HTERT RPE-1 (cell line): ENCODE results near the gene TNS3.
"Not testable (repeated sequence)": the region's sequence is repeated elsewhere in the genome, so short reads cannot be mapped to it uniquely, and the experiment has no call there.

Source experiments
- in situ Hi-C: fragments of 300-500 bp; cut with MboI; formaldehyde crosslinking; loops from 4 replicates; pipeline ENCODE4 v1.14.3; 2020; ENCODE audit warnings: low sequenced_read_pairs

Gene TNS3

DNA sequence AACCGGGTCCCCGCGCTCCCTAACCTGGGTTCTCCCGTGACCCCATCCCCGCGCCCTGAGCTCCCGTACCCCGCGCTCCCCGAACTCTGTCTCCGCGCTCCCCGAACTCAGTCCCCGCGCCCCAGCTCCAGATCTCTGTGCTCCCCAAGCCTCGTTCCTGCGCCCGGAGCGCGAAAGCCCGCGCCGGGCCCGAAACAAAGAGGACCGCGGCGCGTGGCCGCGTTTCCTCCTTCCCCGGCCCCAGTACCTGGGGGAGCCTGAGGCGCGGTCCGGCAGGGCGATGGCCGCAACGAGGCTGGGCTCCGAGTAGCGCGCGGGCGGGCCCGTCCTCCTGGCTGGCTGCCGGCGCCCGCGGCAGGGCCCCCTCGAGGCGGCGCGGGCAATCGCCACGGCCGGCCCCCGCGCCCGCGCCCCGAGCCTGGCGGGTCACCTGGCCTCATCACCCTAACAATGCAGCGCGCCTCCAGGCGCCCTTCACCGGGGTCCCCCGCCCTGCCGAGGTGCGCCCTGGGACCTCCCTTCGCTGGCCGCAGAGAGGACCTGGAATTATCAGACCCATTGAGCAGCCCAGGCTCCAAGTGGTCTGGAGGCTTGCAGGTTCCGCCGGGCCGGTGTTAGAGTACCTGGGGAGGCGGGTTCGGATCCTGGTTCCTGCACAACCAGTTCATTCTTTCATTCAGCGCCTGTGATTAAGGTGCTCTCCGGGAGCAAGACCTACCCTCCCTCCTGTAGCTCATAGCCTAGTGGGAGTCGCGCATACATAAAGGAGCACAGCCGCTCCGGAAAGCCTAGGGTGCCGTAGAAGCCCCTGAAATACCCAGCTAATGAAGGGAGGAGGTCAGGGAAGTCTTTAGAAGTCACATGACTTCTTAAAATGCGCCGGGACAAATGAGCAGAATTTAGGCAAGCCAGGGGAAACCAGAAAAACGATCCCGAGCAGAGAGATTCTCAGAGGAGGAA lies at the start of gene TNS3:
TSS of gene TNS3 (minus strand) at position 308 of the 960 bp plus-strand sequence. CDS start 142,475 bp downstream, outside the sequence.
- in situ Hi-C loops, result no loop called here

GRCh38 chr7:47631711-47632110 lies 49.8 kb upstream of the TNS3 start:
- in situ Hi-C loops, result no loop called here

DNA sequence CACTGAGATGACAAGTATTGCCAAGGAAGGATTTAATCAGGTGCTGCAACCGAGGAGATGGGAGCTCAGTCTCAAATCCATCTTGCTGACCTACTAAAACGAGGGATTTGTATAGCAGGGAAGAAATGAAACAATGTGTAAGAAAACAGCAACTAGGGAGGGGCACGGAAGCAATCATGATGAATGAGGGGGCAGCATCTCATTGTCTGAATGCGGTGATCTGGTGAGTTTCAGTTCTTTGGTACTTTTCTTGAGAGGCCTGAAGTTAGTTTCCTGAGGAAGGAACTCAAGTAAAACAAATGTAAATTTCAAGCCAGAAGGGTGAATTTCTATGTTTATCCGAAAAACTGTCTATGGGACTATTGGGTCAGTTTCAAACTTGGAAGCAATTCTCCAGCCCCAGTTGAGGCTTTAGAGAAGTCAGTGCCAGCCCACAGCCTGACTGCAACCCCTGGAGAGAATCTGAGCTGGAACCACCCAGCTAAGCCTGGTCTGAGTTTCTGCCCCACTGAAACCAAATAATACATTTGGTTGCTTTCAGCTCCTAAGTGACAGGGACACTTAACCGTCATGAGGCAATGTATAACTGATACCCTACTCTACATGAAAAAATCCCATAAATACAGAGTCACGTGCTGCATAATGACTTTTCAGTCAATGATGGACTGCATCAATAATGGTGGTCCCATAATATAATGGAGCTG lies 45.8 kb upstream of the TNS3 start:
- in situ Hi-C loops, result no loop called here

- in situ Hi-C loops, result no loop called here
Observed at GRCh38 chr7:47625861-47626715, 44.2 kb upstream of the TNS3 start.

- in situ Hi-C loops, result no loop called here
Observed at GRCh38 chr7:47624689-47625088, 42.8 kb upstream of the TNS3 start.

- in situ Hi-C loops, result no loop called here
Observed at GRCh38 chr7:47622946-47623640, 41.2 kb upstream of the TNS3 start.

DNA sequence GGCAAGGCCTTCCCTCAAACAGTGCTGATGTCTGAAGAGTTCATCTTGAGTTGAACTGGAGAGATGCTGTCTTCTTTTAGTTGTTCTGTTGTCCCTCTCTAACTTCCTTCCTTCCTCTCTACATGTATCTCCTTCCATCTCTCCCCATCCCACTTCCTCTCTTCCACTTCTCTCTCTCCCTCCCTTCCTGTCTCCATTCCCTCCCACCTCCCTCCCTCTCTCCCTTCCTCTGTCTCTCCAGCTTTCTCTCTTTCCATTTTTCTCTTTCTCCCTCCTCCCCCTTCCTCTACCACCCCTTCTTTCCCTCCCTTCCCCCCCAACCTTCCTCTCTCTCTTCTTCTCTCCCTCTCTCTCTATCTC lies 40.7 kb upstream of the TNS3 start:
- in situ Hi-C loops, result no loop called here

DNA sequence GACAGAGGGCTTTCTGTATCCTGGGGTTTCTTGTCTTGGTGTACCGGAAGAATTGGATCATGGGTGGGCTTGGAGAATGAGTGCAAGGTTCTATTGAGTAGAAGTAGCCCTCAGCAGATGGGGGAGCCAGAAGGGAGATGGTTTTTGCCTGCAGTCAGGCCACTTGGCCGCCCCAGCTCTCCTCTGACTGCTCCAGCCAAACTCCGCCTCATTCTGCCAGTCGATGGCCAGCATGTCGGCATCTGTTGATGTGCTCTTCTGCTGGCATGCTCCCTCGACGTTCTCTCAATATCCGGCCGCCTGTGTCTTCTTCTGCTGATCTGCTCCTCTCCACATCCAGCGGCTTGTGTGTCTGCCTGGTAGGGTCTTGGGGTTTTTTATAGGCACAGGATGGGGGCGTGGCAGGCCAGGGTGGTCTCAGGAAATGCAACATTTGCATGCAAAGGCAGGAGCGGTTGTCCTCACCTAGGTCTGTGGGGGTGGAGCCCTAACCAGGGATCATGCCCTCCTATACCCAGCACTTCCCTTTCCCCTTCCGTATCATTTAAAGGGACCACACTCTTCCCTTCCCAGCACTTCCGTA lies 40.2 kb upstream of the TNS3 start:
- in situ Hi-C loops, result no loop called here

DNA sequence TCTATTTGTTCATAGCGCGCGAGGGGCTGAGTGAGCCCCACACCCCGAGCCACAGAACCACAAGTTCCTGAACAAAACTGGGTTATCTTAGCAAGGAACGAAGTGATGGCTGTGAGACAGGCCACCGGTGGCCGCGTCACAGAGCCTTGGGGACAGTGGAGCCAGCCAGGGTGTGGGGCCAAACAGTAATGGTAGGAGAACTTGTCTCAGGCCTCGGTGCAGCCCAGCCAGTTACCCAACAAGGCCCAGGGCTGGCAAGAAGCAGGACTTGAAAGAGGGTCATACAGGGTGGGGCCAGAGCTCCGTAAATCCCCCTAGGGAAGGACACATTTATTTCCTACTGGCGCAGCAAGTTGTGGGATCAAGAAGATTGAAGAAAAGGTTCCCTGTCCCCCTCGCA lies 39.4 kb upstream of the TNS3 start:
- in situ Hi-C loops, result no loop called here

- in situ Hi-C loops, result no loop called here
Observed at GRCh38 chr7:47619806-47620205, 37.9 kb upstream of the TNS3 start.

GRCh38 chr7:47617131-47617530 lies 35.2 kb upstream of the TNS3 start:
- in situ Hi-C loops, result no loop called here

DNA sequence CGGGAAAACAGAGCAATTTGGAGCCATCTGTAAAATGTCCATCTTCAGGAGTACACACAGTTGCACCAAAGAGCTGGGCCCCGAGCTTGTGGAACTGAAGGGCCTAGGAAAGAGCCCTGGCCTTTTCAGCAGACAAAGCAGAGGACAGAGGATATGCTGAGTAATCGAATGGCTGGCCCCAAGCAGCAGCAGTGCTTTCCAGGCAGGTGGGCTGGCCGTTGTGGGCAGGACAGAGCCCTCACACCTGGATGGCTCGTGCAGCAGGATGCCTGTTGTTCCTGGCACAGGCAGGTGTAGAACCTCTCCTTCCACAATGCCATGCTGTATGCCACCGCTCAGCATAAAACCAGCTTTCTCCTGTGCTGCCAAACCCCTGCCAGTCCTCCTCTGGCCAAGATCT lies 32.5 kb upstream of the TNS3 start:
- in situ Hi-C loops, result no loop called here

DNA sequence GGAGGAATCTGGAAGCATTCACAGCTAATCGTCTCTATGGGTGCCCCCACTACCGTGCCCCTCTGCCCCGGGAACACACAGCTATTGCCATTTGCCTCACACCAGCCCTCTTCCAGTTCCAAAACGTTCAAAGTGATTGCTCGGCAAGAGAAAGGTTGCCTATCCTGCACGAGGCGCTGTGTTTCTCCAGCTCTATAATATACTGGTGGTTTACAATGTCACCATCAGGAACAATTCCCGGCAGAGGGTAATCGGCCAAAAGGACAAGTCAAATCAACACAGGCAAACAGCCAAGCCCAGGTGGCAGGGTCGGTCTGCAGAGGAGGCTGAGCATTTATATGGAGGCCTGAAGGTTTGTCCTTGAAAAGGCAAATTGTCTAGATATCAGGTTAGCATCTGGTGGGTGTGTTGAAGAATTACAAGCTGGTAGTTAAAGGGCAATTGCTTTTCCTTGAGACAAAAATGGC lies 29.2 kb upstream of the TNS3 start:
- in situ Hi-C loops, result no loop called here

DNA sequence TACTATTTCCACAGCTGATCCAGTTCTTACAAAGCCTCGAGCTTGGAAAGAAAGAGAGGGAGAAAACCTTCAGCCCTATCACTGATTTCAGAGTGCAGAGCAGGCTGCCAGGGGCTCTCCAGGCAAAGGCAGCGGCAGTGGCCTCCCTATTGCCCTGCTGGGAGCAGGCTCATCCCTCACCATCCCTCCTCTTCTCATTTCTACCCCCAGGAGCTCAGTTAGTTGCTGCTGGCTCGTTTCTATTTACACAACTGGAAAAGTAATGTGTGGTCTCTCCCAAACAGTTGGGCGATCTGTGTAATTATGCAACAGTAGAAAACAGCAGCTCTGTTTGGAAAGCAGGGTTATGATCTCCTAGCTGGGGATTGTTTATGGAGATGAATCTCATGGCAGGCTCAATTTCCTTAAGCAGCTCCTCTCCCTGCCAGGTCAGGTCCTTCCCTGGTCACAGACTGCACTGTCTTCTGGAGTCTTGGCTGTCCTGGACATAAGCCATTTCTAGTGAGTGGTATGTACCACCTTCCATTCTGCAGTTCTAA lies 28.7 kb upstream of the TNS3 start:
- in situ Hi-C loops, result no loop called here

GRCh38 chr7:47609803-47610452 lies 28.0 kb upstream of the TNS3 start:
- in situ Hi-C loops, result no loop called here

GRCh38 chr7:47606593-47607046 lies 24.7 kb upstream of the TNS3 start:
- in situ Hi-C loops, result not testable (repeated sequence)

- in situ Hi-C loops, result no loop called here
Observed at GRCh38 chr7:47605816-47606575, 24.1 kb upstream of the TNS3 start.

GRCh38 chr7:47604496-47604890 lies 22.6 kb upstream of the TNS3 start:
- in situ Hi-C loops, result no loop called here
